GM21717 (cell line): ENCODE results near the gene SUFU.
A peak's percentile ranks its signal among the peaks of the same experiment; 100 is the strongest.

Experiments used
- ATAC-seq: cut with Tn5 transposase; IDR thresholded peaks from one replicate; pipeline ENCODE4 v1.9.1; 2021; ENCODE audit warnings: mild to moderate bottlenecking, moderate library complexity; ENCODE audit not compliant: unreplicated experiment

Gene SUFU

DNA sequence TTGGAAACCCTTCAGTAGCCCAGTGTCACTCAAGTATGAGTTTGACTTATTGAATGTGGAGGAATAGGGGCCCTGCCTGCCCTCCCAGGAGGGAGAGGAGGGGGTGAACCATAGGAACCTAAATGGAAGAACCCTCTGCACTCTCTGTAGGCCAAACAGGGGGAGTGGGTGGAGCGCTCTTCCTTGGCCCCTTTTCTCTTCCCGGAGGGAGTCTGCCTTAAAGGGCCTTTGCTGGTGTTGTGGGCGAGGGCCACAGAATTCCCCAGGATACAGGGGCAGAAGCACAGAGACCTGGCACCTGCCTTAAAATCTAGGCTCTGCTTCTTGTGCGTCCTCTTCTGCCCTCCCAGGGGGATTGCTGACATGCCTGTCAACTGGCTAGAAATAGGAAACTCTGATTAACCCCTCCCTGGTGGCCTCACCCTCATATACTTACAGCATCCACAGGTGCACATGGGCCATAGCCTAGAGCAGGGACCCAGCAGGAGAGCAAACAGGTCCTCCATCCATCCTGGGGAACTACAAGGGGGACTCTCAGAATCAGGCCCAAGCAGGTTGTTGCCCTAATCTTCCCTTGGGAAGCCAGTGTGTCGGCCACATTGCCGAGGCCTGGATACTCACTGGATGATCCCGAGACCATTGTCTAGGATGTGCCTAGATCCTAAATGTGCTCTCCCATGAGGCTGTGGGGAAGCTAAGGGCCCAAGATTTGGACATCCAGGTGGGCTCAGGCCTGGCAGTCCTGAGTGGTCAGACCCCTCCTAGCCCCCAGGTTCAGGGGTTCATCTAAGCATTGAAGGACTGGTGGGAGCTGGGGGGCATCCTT lies 143.9 kb downstream of the SUFU start:
- ATAC-seq, result no peak

DNA sequence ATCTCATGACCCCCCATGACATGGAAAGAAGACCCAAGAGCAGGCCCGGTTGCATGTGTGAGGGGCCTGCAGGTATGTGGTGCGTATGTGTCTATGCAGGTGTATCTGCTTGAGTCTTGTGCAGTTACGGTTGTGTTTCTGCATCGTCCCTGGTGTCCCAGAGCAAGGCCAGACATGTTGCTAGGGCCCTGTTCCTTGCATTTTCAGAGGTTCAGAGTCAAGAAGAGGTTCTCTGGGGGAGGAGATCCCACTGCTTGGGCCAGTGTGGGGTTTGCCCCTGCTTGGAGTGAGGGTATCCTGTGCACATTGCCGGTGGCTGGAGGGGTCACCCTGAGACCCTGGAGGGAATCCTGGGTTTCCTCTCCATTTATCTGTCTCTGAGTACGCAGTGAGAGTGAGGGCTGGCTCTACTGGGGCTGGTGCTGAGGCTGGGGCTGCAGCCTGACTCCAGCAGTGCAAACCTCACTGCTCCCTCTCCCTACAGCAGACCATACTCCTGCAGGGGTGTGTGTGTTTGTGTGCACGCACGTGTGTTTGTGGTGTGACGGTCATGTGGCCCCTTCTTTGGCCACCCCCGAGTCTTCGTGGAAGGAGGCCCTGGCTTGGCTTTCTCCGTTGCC lies 144.6 kb downstream of the SUFU start:
- no peak for ATAC-seq

DNA sequence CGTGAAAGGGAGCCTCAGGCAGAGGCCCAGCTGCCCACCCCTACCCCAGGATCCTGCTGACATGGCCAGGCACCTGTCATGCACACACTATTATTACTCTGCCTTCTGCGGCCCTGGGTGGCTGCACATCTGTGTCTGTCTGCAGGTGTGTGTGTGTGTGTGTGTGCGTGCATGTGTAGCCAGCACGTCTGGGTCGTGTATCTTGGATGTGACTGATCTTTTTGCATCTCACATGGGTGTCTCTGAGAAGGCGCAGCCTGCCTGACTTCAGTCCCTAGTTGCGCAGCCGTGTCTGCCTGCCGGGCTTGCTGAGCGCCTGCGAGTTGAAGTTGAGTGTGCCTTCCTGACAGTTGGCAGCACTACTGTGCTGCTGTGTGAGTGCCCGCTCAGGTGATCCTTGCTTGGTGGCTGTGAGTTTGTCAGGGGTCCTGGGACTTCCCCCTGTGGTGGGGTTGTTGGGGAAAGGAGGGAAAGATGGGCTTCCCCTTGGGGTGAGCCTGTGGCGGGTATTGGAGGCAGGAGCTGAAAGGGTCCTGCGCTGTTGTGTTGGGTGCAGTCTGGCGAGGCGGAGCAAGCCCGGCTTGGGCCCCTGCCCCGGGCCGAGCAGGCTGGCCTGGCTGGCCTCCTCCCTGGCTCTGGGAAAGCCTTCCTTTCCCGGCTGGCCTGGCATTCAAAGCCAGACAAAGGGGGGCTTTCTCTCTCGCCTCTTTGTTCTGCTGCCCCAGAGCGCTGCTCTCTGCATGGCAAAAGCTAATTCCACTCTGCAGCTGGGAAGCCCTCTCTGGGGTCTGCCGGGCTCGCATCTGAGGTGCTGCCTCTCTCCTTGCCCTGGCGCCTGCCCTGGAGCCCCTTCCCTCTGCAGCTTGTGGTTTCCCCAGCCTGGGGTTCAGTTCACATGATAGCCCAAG lies 145.4 kb downstream of the SUFU start:
- ATAC-seq, result no peak

GRCh38 chr10:102649797-102650654 lies 146.3 kb downstream of the SUFU start:
- no peak for ATAC-seq

- no peak for ATAC-seq
Observed at GRCh38 chr10:102650655-102651454, 147.1 kb downstream of the SUFU start.

GRCh38 chr10:102651455-102652169 lies 147.8 kb downstream of the SUFU start:
- no peak for ATAC-seq

GRCh38 chr10:102652170-102652916 lies 148.6 kb downstream of the SUFU start:
- peak; percentile 36 for ATAC-seq

GRCh38 chr10:102653060-102653459 lies 149.3 kb downstream of the SUFU start:
- ATAC-seq, result no peak

GRCh38 chr10:102654566-102654965 lies 150.8 kb downstream of the SUFU start:
- no peak for ATAC-seq

GRCh38 chr10:102654969-102655368 lies 151.2 kb downstream of the SUFU start:
- no peak for ATAC-seq

- no peak for ATAC-seq
Observed at GRCh38 chr10:102656026-102656425, 152.3 kb downstream of the SUFU start.

DNA sequence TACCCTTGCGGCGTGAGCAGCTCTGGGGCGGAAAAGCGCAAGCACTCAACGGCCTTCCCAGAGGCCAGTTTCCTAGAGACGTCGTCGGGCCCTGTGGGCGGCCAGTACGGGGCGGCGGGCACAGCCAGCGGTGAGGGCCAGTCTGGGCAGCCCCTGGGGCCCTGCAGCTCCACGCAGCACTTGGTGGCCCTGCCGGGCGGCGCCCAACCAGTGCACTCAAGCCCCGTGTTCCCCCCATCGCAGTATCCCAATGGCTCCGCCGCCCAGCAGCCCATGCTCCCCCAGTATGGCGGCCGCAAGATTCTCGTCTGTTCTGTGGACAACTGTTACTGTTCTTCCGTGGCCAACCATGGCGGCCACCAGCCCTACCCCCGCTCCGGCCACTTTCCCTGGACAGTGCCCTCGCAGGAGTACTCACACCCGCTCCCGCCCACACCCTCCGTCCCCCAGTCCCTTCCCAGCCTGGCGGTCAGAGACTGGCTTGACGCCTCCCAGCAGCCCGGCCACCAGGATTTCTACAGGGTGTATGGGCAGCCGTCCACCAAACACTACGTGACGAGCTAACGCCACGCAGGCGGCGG lies 153.1 kb downstream of the SUFU start:
- ATAC-seq, result no peak

GRCh38 chr10:102657451-102657850 lies 153.7 kb downstream of the SUFU start:
- no peak for ATAC-seq

DNA sequence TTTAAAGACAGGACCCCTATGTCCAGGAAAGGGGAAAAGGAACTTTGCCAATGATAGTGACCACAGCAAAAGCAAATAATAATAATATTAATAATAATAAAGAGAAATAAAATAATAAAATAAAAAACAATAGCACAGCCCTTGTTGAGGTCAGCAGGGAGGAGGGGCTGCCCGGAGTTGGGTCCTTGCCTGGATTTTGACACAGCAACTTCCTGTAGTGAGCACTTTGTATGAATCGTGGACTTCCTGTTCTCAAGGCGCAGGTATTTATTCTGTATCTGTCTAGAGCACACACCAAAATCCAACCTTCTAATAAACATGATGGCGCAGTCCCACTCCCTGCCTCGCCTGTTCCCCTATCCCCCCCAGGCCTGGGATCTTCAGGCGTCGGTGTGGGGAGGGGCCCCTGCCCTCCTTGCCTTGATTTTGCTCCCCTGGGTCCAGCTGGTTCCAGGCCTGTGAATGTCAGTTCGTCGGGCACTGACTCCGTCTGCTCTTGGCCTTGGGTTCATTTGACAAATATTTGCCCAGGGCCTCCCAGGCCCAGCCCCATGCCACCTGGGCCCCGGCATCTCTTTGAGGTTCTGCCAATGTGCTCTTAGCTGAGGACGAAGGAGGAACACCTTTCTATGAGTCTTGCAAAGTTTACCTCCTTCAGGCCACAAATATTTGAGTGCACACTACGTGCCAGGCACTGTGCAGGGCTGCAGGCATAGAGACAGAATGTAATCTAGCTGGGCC lies 154.4 kb downstream of the SUFU start:
- ATAC-seq, result no peak

- ATAC-seq, result no peak
Observed at GRCh38 chr10:102658802-102659201, 155.0 kb downstream of the SUFU start.

- peak; percentile 69 for ATAC-seq
Observed at GRCh38 chr10:102660888-102661657, 157.3 kb downstream of the SUFU start.

GRCh38 chr10:102661658-102662028 lies 157.9 kb downstream of the SUFU start:
- ATAC-seq, result peak; percentile 23
